ENCODE results near the gene C1orf115.

GRCh38 chr1:220696863-220697231 is 6.7 kb downstream of the C1orf115 start:
- TF ChIP-seq CTCF (conservative IDR thresholded peaks at IDR 0.05; ENCODE audit: low read length) = no peak
- TF ChIP-seq EZH2phosphoT487 (IDR thresholded peaks at IDR 0.05; ENCODE audit: borderline replicate concordance) = no peak
